MM.1S (cell line): ENCODE data around the gene FAM53A.
"Not testable (repeated sequence)": the region's sequence is repeated elsewhere in the genome, so short reads cannot be mapped to it uniquely, and the experiment has no call there.

Experiments
- DNase-seq: peaks from one replicate; pipeline ENCODE4 v3.0.0-alpha.2; 2015
- H2AFZ ChIP-seq: fragments of 300-600 bp; sonication (generic); 2 replicates; pipeline ENCODE4 v1.6.0; 2016; ENCODE audit warnings: antibody characterized with exemption, low read length
- H3F3A ChIP-seq: fragments of 300-600 bp; sonication (generic); 2 replicates; pipeline ENCODE4 v1.6.1; 2016; ENCODE audit warnings: mild to moderate bottlenecking, antibody characterized with exemption, low read length, moderate library complexity, mixed read lengths; ENCODE audit not compliant: insufficient read depth
- H3K27ac ChIP-seq: fragments of 300-600 bp; sonication (generic); 2 replicates; pipeline ENCODE4 v1.5.1; 2016; ENCODE audit warnings: mild to moderate bottlenecking, low read length
- H3K27me3 ChIP-seq: fragments of 300-600 bp; sonication (generic); replicated peaks from 2 replicates; pipeline ENCODE4 v1.6.0; 2016; ENCODE audit warnings: low read length; ENCODE audit not compliant: insufficient read depth
- H3K36me3 ChIP-seq: fragments of 300-600 bp; sonication (generic); replicated peaks from 2 replicates; pipeline ENCODE4 v1.6.1; 2016; ENCODE audit warnings: mild to moderate bottlenecking, low read length, mixed read lengths; ENCODE audit not compliant: insufficient read depth
- H3K4me1 ChIP-seq: fragments of 300-600 bp; sonication (generic); 2 replicates; pipeline ENCODE4 v1.6.1; 2016; ENCODE audit warnings: low read length, mixed read lengths
- H3K4me2 ChIP-seq: fragments of 300-600 bp; sonication (generic); 2 replicates; pipeline ENCODE4 v1.6.0; 2016; ENCODE audit warnings: low read depth, low read length
- H3K4me3 ChIP-seq: fragments of 300-600 bp; sonication (generic); 2 replicates; pipeline ENCODE4 v1.5.1; 2016; ENCODE audit warnings: low read length, mixed read lengths
- H3K79me2 ChIP-seq: fragments of 300-600 bp; sonication (generic); 2 replicates; pipeline ENCODE4 v1.6.1; 2016; ENCODE audit warnings: mixed run types, low read length, mixed read lengths
- H3K9ac ChIP-seq: fragments of 300-600 bp; sonication (generic); 2 replicates; pipeline ENCODE4 v1.6.1; 2016; ENCODE audit warnings: low read length, mixed read lengths
- H3K9me2 ChIP-seq: fragments of 300-600 bp; sonication (generic); replicated peaks from 2 replicates; pipeline ENCODE4 v1.6.1; 2016; ENCODE audit warnings: mild to moderate bottlenecking, low read length, mixed read lengths; ENCODE audit not compliant: insufficient read depth
- H3K9me3 ChIP-seq: fragments of 300-600 bp; sonication (generic); replicated peaks from 2 replicates; pipeline ENCODE4 v1.6.1; 2016; ENCODE audit warnings: mild to moderate bottlenecking, low read length, mixed read lengths; ENCODE audit not compliant: insufficient read depth
- H4K20me1 ChIP-seq: fragments of 300-600 bp; sonication (generic); 2 replicates; pipeline ENCODE4 v1.6.1; 2016; ENCODE audit warnings: mild to moderate bottlenecking, low read length, moderate library complexity, mixed read lengths; ENCODE audit not compliant: insufficient read depth
- EZH2 ChIP-seq: fragments of 300-600 bp; sonication (generic); optimal IDR thresholded peaks from 2 replicates; pipeline ENCODE3; 2017; ENCODE audit warnings: low read depth, mild to moderate bottlenecking, antibody characterized with exemption, low read length, mixed read lengths
- EZH2phosphoT487 ChIP-seq: fragments of 300-600 bp; sonication (generic); IDR thresholded peaks from 2 replicates; pipeline ENCODE4 v1.6.1; 2018; ENCODE audit warnings: antibody characterized with exemption, low read length
- TF ChIP-seq, protein P1 (sequence below): fragments of 300-600 bp; sonication (generic); IDR thresholded peaks from 2 replicates; pipeline ENCODE4 v1.5.1; 2016; ENCODE audit warnings: antibody characterized with exemption, low read length, mixed read lengths

FAM53A gene

GRCh38 chr4:1674682-1675081 lies 9.4 kb downstream of the FAM53A start:
- H3K4me3 ChIP-seq = no peak overlapping the region
- H3K9me3 ChIP-seq = no peaks in the 10 kb centered on the region
- no peaks in the 10 kb centered on the region for H3F3A ChIP-seq
- no peaks in the 10 kb centered on the region for H3K9me2 ChIP-seq
- H3K79me2 ChIP-seq = no peaks in the 10 kb centered on the region
- H3K4me1 ChIP-seq = no peaks in the 10 kb centered on the region
- H3K4me2 ChIP-seq = no peak overlapping the region
- no peaks in the 10 kb centered on the region for H4K20me1 ChIP-seq
- peaks cover 19% of the 10 kb centered on the region; the same call in 1 of the 2 replicates for H3K27me3 ChIP-seq
- no peak for DNase-seq
- H3K36me3 ChIP-seq = no peaks in the 10 kb centered on the region
- H3K27ac ChIP-seq = no peak overlapping the region
- H3K9ac ChIP-seq = no peak overlapping the region
- no peak overlapping the region for H2AFZ ChIP-seq
- TF ChIP-seq, protein P1, sequence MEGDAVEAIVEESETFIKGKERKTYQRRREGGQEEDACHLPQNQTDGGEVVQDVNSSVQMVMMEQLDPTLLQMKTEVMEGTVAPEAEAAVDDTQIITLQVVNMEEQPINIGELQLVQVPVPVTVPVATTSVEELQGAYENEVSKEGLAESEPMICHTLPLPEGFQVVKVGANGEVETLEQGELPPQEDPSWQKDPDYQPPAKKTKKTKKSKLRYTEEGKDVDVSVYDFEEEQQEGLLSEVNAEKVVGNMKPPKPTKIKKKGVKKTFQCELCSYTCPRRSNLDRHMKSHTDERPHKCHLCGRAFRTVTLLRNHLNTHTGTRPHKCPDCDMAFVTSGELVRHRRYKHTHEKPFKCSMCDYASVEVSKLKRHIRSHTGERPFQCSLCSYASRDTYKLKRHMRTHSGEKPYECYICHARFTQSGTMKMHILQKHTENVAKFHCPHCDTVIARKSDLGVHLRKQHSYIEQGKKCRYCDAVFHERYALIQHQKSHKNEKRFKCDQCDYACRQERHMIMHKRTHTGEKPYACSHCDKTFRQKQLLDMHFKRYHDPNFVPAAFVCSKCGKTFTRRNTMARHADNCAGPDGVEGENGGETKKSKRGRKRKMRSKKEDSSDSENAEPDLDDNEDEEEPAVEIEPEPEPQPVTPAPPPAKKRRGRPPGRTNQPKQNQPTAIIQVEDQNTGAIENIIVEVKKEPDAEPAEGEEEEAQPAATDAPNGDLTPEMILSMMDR = no peak
- no peak for TF ChIP-seq EZH2phosphoT487
- TF ChIP-seq EZH2 = no peak

DNA sequence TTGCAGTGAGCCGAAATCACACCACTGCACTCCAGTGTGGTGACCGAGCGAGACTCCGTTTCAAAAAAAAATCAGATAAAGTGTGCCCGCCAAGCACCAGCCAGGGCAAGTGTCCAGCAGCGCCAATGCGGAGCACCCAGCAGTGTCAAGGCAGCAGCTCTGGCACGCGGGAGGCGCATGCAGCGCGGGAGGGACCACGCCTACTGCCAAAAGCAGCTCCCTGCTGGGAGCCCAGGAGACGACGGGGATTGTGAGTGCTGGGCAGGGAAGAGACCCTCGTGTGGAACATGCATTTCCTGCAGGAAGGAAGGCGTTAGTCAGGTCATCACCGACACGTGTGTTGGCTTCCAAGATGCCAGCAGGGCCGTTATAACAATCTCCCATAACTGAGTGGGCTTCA lies 10.4 kb downstream of the FAM53A start:
- H3K9me3 ChIP-seq = no peaks in the 10 kb centered on the region

GRCh38 chr4:1671011-1671410 lies 13.1 kb downstream of the FAM53A start:
- not testable (repeated sequence) for H3K9me3 ChIP-seq, H2AFZ ChIP-seq, H3K36me3 ChIP-seq, H3K4me3 ChIP-seq, H3K9ac ChIP-seq, H3K4me1 ChIP-seq, H3K4me2 ChIP-seq, H3K27ac ChIP-seq, DNase-seq, H3K9me2 ChIP-seq, H3K79me2 ChIP-seq, H3F3A ChIP-seq, H4K20me1 ChIP-seq
- H3K27me3 ChIP-seq = peaks cover 14% of the 10 kb centered on the region; the same call in 1 of the 2 replicates

More for the DNA sequence above, 10.4 kb downstream of the FAM53A start:
- Histone ChIP-seq H3K4me1 (no peaks in the 10 kb centered on the region), H3F3A (no peaks in the 10 kb centered on the region), H3K36me3 (no peaks in the 10 kb centered on the region), H3K9ac (no peak overlapping the region), H3K4me2 (no peak overlapping the region), H3K27ac (no peak overlapping the region), H3K27me3 (peaks cover 18% of the 10 kb centered on the region; the same call in 1 of the 2 replicates), H4K20me1 (no peaks in the 10 kb centered on the region), H2AFZ (no peak overlapping the region), H3K4me3 (no peak overlapping the region), H3K79me2 (no peaks in the 10 kb centered on the region), H3K9me2 (no peaks in the 10 kb centered on the region)
- DNase-seq = no peak
- no peak for TF ChIP-seq EZH2phosphoT487
- TF ChIP-seq, protein P1 = no peak

DNA sequence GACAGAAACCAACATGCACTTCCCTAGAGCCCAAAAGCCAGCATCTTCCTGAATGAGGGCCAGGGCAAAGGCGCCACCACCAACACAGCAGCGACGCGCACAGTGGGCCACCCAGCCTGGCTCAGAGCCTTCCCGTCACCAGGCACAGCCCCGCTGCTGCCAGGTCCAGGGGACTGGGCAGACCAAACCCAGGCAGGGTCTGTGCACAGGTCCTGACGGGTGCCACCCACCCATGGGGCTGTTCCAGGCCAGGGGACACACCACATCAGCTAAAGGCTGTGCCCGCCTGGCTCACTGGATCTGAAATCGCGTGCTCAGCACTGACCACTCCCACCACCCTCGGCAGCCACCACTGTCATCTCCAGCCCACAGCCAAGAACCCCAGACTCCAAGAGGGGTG lies 13.8 kb downstream of the FAM53A start:
- no peaks in the 10 kb centered on the region for H3K79me2 ChIP-seq
- H3F3A ChIP-seq = no peaks in the 10 kb centered on the region
- no peaks in the 10 kb centered on the region for H3K4me1 ChIP-seq
- no peaks in the 10 kb centered on the region for H3K9me3 ChIP-seq
- H2AFZ ChIP-seq = no peak overlapping the region
- no peak for DNase-seq
- H3K4me2 ChIP-seq = no peak overlapping the region
- H3K9me2 ChIP-seq = no peaks in the 10 kb centered on the region
- H3K4me3 ChIP-seq = no peak overlapping the region
- no peak overlapping the region for H3K9ac ChIP-seq
- no peak overlapping the region for H3K27ac ChIP-seq
- H3K36me3 ChIP-seq = no peaks in the 10 kb centered on the region
- H4K20me1 ChIP-seq = no peaks in the 10 kb centered on the region
- H3K27me3 ChIP-seq = peaks cover 7% of the 10 kb centered on the region; the same call in 1 of the 2 replicates
- no peak for TF ChIP-seq EZH2phosphoT487
- TF ChIP-seq, protein P1 = no peak
- no peak for TF ChIP-seq EZH2
